PC-3 (cell line): ENCODE measurements around the gene FMO2. TPM values are rescaled to one million over a fixed set of nuclear protein-coding genes. Genes with fewer than 3 reads are reported as not detected.

Source experiments
- ATAC-seq: fragments of 200-7000 bp; cut with Tn5 transposase; 2 replicates; pipeline ENCODE4 v1.9.1; 2020; ENCODE audit warnings: mild to moderate bottlenecking, moderate library complexity
- BruUV-seq: library from RNA; stranded (reverse); fragments of 400-500 nt; replicated peaks from 2 replicates; lab custom pipeline; 2021; lab: Mats Ljungman, UMichigan
- CTCF ChIA-PET: fragments of 300-600 bp; sonication (Branson Sonifier 250); formaldehyde crosslinking; loops from one replicate; lab custom pipeline; 2022; ENCODE audit warnings: antibody characterized with exemption; lab: Charles Lee
- POLR2A ChIA-PET: fragments of 300-600 bp; sonication (Branson Sonifier 250); formaldehyde crosslinking; loops from one replicate; lab custom pipeline; 2022; ENCODE audit warnings: antibody characterized with exemption; ENCODE audit not compliant: unreplicated experiment; lab: Charles Lee
- DNase-seq: peaks from one replicate; pipeline ENCODE4 v3.0.0-alpha.2; 2015
- H2AFZ ChIP-seq: fragments of 300-600 bp; sonication (generic); 2 replicates; pipeline ENCODE4 v1.6.0; 2016; ENCODE audit warnings: antibody characterized with exemption, low read length
- H3F3A ChIP-seq: fragments of 300-600 bp; sonication (generic); one replicate; pipeline ENCODE4 v1.6.0; 2017; ENCODE audit warnings: antibody characterized with exemption, low read length, control low read depth, mild to moderate bottlenecking; ENCODE audit not compliant: unreplicated experiment
- H3K27ac ChIP-seq: fragments of 300-600 bp; sonication (generic); 2 replicates; pipeline ENCODE4 v1.5.1; 2016; ENCODE audit warnings: mild to moderate bottlenecking, low read length
- H3K27me3 ChIP-seq: fragments of 300-600 bp; sonication (generic); 2 replicates; pipeline ENCODE4 v1.6.1; 2016; ENCODE audit warnings: low read length, mixed read lengths
- H3K36me3 ChIP-seq: fragments of 300-600 bp; sonication (generic); 2 replicates; pipeline ENCODE4 v1.6.1; 2016; ENCODE audit warnings: low read depth, mixed run types, low read length, mixed read lengths
- H3K4me1 ChIP-seq: fragments of 300-600 bp; sonication (generic); 2 replicates; pipeline ENCODE4 v1.5.1; 2016; ENCODE audit warnings: low read length; ENCODE audit not compliant: insufficient read depth
- H3K4me2 ChIP-seq: fragments of 300-600 bp; sonication (generic); 2 replicates; pipeline ENCODE4 v1.6.0; 2016; ENCODE audit warnings: low read length
- H3K4me3 ChIP-seq: fragments of 300-600 bp; sonication (generic); 2 replicates; pipeline ENCODE4 v1.5.1; 2016; ENCODE audit warnings: mild to moderate bottlenecking, low read length, mixed read lengths
- H3K79me2 ChIP-seq: fragments of 300-600 bp; sonication (generic); 2 replicates; pipeline ENCODE4 v1.6.1; 2017; ENCODE audit warnings: low read length, mixed read lengths
- H3K9ac ChIP-seq: fragments of 300-600 bp; sonication (generic); 2 replicates; pipeline ENCODE4 v1.6.0; 2016; ENCODE audit warnings: mild to moderate bottlenecking, low read length
- H3K9me2 ChIP-seq: fragments of 300-600 bp; sonication (generic); replicated peaks from 2 replicates; pipeline ENCODE4 v1.6.1; 2016; ENCODE audit warnings: mixed run types, low read length, mixed read lengths
- H3K9me3 ChIP-seq: fragments of 300-600 bp; sonication (generic); 2 replicates; pipeline ENCODE4 v1.6.1; 2016; ENCODE audit warnings: low read length, mixed read lengths
- H4K20me1 ChIP-seq: fragments of 300-600 bp; sonication (generic); 2 replicates; pipeline ENCODE4 v1.6.1; 2016; ENCODE audit warnings: low read length, mixed read lengths
- CTCF ChIP-seq: fragments of 300-600 bp; sonication (generic); conservative IDR thresholded peaks from 2 replicates; pipeline ENCODE4 v1.5.1; 2017; ENCODE audit warnings: antibody characterized with exemption, low read depth, mild to moderate bottlenecking, low read length
- EZH2 ChIP-seq: fragments of 300-600 bp; sonication (generic); IDR thresholded peaks from one replicate; pipeline ENCODE4 v1.6.1; 2017; ENCODE audit warnings: antibody characterized with exemption, mild to moderate bottlenecking, low read length; ENCODE audit not compliant: unreplicated experiment
- EZH2phosphoT487 ChIP-seq: fragments of 300-600 bp; sonication (generic); IDR thresholded peaks from 2 replicates; pipeline ENCODE4 v1.6.1; 2018; ENCODE audit warnings: mild to moderate bottlenecking, antibody characterized with exemption, low read length, borderline replicate concordance
- intact Hi-C: fragments of 100-400 bp; cut with micrococcal nuclease; formaldehyde crosslinking; loops from 2 replicates; pipeline ENCODE4 v1.9.0; 2023
- total RNA-seq: library from RNA; depleted of rRNA; stranded (reverse); fragments of >200 nt; gene quantifications from 2 replicates; pipeline ENCODE4 v1.2.3, GENCODE V29; 2014

The FMO2 gene
- total RNA-seq, 1 experiment from 2014 or later: not detected

- no TSS peak for BruUV-seq
- Histone ChIP-seq H3K9me2 (no peaks in the 10 kb centered on the region), H3K4me3 (no peak overlapping the region), H3K27me3 (peaks cover 85% of the 10 kb centered on the region), H3K9me3 (no peaks in the 10 kb centered on the region), H3K4me2 (no peak overlapping the region), H2AFZ (no peak overlapping the region), H3K36me3 (no peaks in the 10 kb centered on the region), H3K9ac (no peak overlapping the region), H4K20me1 (no peaks in the 10 kb centered on the region), H3K27ac (no peak overlapping the region), H3F3A (no peaks in the 10 kb centered on the region), H3K79me2 (no peaks in the 10 kb centered on the region), H3K4me1 (no peaks in the 10 kb centered on the region)
- TF ChIP-seq EZH2phosphoT487 (no peak), EZH2 (no peak), CTCF (no peak)
- intact Hi-C loops: no loop called here
- POLR2A ChIA-PET: no interaction called here
- CTCF ChIA-PET: no interaction called here
- ATAC-seq (no peak), DNase-seq (no peak)
Observed at GRCh38 chr1:171196351-171196750, 11.3 kb downstream of the FMO2 start.

GRCh38 chr1:171198081-171198480 is 13.0 kb downstream of the FMO2 start:
- intact Hi-C loops: no loop called here
- H3F3A ChIP-seq: no peaks in the 10 kb centered on the region
- no peak for ATAC-seq
- no peaks in the 10 kb centered on the region for H3K36me3 ChIP-seq
- no peak for DNase-seq
- H3K4me3 ChIP-seq: no peak overlapping the region
- H3K9me3 ChIP-seq: no peaks in the 10 kb centered on the region
- no peaks in the 10 kb centered on the region for H3K4me1 ChIP-seq
- no peaks in the 10 kb centered on the region for H3K9me2 ChIP-seq
- no TSS peak for BruUV-seq
- H4K20me1 ChIP-seq: no peaks in the 10 kb centered on the region
- no peaks in the 10 kb centered on the region for H3K79me2 ChIP-seq
- H3K4me2 ChIP-seq: no peak overlapping the region
- no peak for TF ChIP-seq EZH2
- no peak for TF ChIP-seq CTCF
- no peak for TF ChIP-seq EZH2phosphoT487
- ChIA-PET CTCF (no interaction called here), POLR2A (interaction anchor here (0.7 kb wide), 1 partner anchor 257 kb away, joined by 8 read pairs; no protein-coding TSS in a partner anchor)
- H2AFZ ChIP-seq: no peak overlapping the region
- no peak overlapping the region for H3K27ac ChIP-seq
- H3K27me3 ChIP-seq: peaks cover 95% of the 10 kb centered on the region
- no peak overlapping the region for H3K9ac ChIP-seq

- no peaks in the 10 kb centered on the region for H3K79me2 ChIP-seq
- no peaks in the 10 kb centered on the region for H3K4me1 ChIP-seq
- POLR2A ChIA-PET: no interaction called here
- no peak overlapping the region for H3K4me2 ChIP-seq
- H3K27me3 ChIP-seq: peaks cover 93% of the 10 kb centered on the region
- H2AFZ ChIP-seq: no peak overlapping the region
- intact Hi-C loops: no loop called here
- H3K9me3 ChIP-seq: no peaks in the 10 kb centered on the region
- H3K27ac ChIP-seq: no peak overlapping the region
- no peaks in the 10 kb centered on the region for H3F3A ChIP-seq
- H3K4me3 ChIP-seq: no peak overlapping the region
- no peak overlapping the region for H3K9ac ChIP-seq
- no TSS peak for BruUV-seq
- DNase-seq: no peak
- H3K9me2 ChIP-seq: no peaks in the 10 kb centered on the region
- TF ChIP-seq EZH2 (no peak), EZH2phosphoT487 (no peak), CTCF (no peak)
- CTCF ChIA-PET: no interaction called here
- H3K36me3 ChIP-seq: no peaks in the 10 kb centered on the region
- no peak for ATAC-seq
- no peaks in the 10 kb centered on the region for H4K20me1 ChIP-seq
Observed at GRCh38 chr1:171204296-171204695, 19.2 kb downstream of the FMO2 start.
